Measurements from ENCODE around the gene PDE9A.

PDE9A gene

GRCh38 chr21:42736646-42737350 lies 83.4 kb downstream of the PDE9A start:
- Histone ChIP-seq H4K20me1 (ENCODE audit: insufficient read depth, low read length) (no peaks in the 10 kb centered on the region), H3K4me1 (ENCODE audit: low read length) (peaks cover 16% of the 10 kb centered on the region), H3K9me2 (replicated peaks; ENCODE audit: insufficient read depth, low read length) (no peaks in the 10 kb centered on the region), H3K9ac (ENCODE audit: low read length) (no peak overlapping the region), H3F3A (ENCODE audit: insufficient read depth, low read length) (no peaks in the 10 kb centered on the region), H3K9me3 (replicated peaks; ENCODE audit: insufficient read depth, low read length) (no peaks in the 10 kb centered on the region), H3K4me3 (ENCODE audit: low read length) (no peak overlapping the region), H2AFZ (ENCODE audit: low read length) (no peak overlapping the region), H3K36me3 (replicated peaks; ENCODE audit: insufficient read depth, low read length) (no peaks in the 10 kb centered on the region), H3K79me2 (ENCODE audit: low read length) (no peaks in the 10 kb centered on the region), H3K27ac (ENCODE audit: low read length) (no peak overlapping the region), H3K4me2 (ENCODE audit: low read depth, low read length) (no peak overlapping the region), H3K27me3 (replicated peaks; ENCODE audit: insufficient read depth, low read length) (peaks cover 96% of the 10 kb centered on the region)
- TF ChIP-seq CTCF (IDR thresholded peaks at IDR 0.05; ENCODE audit: low read length): no peak
- DNase-seq: no peak

DNA sequence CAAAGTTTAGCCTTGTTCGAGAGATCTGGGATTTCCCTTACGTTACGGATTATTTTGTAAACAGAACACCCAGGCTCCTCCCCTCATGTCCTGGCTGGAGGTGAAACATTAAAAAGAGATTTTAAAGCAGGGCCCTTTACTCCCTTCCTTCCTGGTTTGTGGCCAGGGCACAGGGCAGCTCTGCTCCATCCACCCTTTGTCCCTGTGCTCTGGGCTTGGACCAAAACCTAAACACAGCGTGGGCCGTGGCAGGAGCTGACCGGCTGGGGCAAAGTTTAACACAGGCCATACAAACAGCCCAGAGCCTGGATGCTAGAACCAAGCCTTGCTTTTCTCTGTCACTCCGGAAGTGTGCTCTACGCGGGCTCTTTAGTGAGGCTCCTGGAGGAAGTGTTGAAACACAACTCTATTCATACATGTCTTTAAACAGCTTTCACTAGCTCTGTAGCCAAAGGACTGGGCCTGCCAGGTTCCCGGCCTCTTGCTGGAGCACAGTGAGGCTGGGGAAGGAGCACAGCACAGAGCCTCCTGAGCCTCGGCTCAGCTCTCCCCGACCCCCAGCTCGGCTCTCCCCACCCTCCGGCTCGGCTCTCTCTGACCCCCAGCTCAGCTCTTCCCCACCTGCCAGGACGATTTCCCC lies 84.7 kb downstream of the PDE9A start:
- DNase-seq: no peak
- Histone ChIP-seq H2AFZ (ENCODE audit: low read length) (no peak overlapping the region), H3K27ac (ENCODE audit: low read length) (no peak overlapping the region), H3K4me3 (ENCODE audit: low read length) (no peak overlapping the region), H3K4me1 (ENCODE audit: low read length) (peaks cover 14% of the 10 kb centered on the region), H3K27me3 (replicated peaks; ENCODE audit: insufficient read depth, low read length) (peaks cover 96% of the 10 kb centered on the region), H3K79me2 (ENCODE audit: low read length) (no peaks in the 10 kb centered on the region), H3K9ac (ENCODE audit: low read length) (no peak overlapping the region), H3K36me3 (replicated peaks; ENCODE audit: insufficient read depth, low read length) (no peaks in the 10 kb centered on the region), H3K9me2 (replicated peaks; ENCODE audit: insufficient read depth, low read length) (no peaks in the 10 kb centered on the region), H3K4me2 (ENCODE audit: low read depth, low read length) (no peak overlapping the region), H4K20me1 (ENCODE audit: insufficient read depth, low read length) (no peaks in the 10 kb centered on the region), H3F3A (ENCODE audit: insufficient read depth, low read length) (no peaks in the 10 kb centered on the region), H3K9me3 (replicated peaks; ENCODE audit: insufficient read depth, low read length) (no peaks in the 10 kb centered on the region)
- no peak for TF ChIP-seq EZH2 (optimal IDR thresholded peaks at IDR 0.05; ENCODE audit: low read depth, low read length)
- TF ChIP-seq CTCF (IDR thresholded peaks at IDR 0.05; ENCODE audit: low read length): no peak
- TF ChIP-seq EZH2phosphoT487 (IDR thresholded peaks at IDR 0.05; ENCODE audit: low read length): no peak

GRCh38 chr21:42739061-42739931 lies 85.9 kb downstream of the PDE9A start:
- Histone ChIP-seq H3K27me3 (replicated peaks; ENCODE audit: insufficient read depth, low read length) (peaks cover 96% of the 10 kb centered on the region), H4K20me1 (ENCODE audit: insufficient read depth, low read length) (no peaks in the 10 kb centered on the region), H3K79me2 (ENCODE audit: low read length) (no peaks in the 10 kb centered on the region), H3K27ac (ENCODE audit: low read length) (no peak overlapping the region), H3K9ac (ENCODE audit: low read length) (no peak overlapping the region), H3K9me3 (replicated peaks; ENCODE audit: insufficient read depth, low read length) (no peaks in the 10 kb centered on the region), H3K9me2 (replicated peaks; ENCODE audit: insufficient read depth, low read length) (no peaks in the 10 kb centered on the region), H3K36me3 (replicated peaks; ENCODE audit: insufficient read depth, low read length) (no peaks in the 10 kb centered on the region), H2AFZ (ENCODE audit: low read length) (no peak overlapping the region), H3K4me1 (ENCODE audit: low read length) (peaks cover 9% of the 10 kb centered on the region), H3K4me3 (ENCODE audit: low read length) (no peak overlapping the region), H3F3A (ENCODE audit: insufficient read depth, low read length) (no peaks in the 10 kb centered on the region), H3K4me2 (ENCODE audit: low read depth, low read length) (no peak overlapping the region)
- TF ChIP-seq EZH2 (optimal IDR thresholded peaks at IDR 0.05; ENCODE audit: low read depth, low read length): no peak
- no peak for TF ChIP-seq CTCF (IDR thresholded peaks at IDR 0.05; ENCODE audit: low read length)
- no peak for TF ChIP-seq EZH2phosphoT487 (IDR thresholded peaks at IDR 0.05; ENCODE audit: low read length)
- no peak for DNase-seq
